Nephron (organoid): Measurements from ENCODE around the gene SOD2.
A peak's percentile ranks its signal among the peaks of the same experiment; 100 is the strongest.
"Not testable (repeated sequence)": the region's sequence is repeated elsewhere in the genome, so short reads cannot be mapped to it uniquely, and the experiment has no call there.

Experiments used
- H3K27ac Mint-ChIP-seq, 3 experiments: 2 replicates each; pipeline ENCODE4 v1.8.0; 2020; ENCODE audit warnings: mixed read lengths in 3 of 3, mild to moderate bottlenecking in 2 of 3, moderate library complexity in 1 of 3
- H3K27me3 Mint-ChIP-seq: 2 replicates; pipeline ENCODE4 v1.8.0; 2021; ENCODE audit warnings: low read depth, mild to moderate bottlenecking, moderate library complexity, mixed read lengths
- H3K36me3 Mint-ChIP-seq: 2 replicates; pipeline ENCODE4 v1.8.0; 2020; ENCODE audit warnings: low read depth, mixed read lengths
- H3K4me1 Mint-ChIP-seq: 2 replicates; pipeline ENCODE4 v1.8.0; 2020; ENCODE audit warnings: mixed read lengths
- H3K4me3 Mint-ChIP-seq, 3 experiments: 2 replicates each; pipeline ENCODE4 v1.8.0; 2020; ENCODE audit warnings: mild to moderate bottlenecking in 3 of 3, mixed read lengths in 3 of 3, moderate library complexity in 2 of 3
- H3K9me3 Mint-ChIP-seq: 2 replicates; pipeline ENCODE4 v1.8.0; 2020; ENCODE audit warnings: mixed read lengths
- TF ChIP-seq, protein P1 (sequence below), 3 experiments: fragments of 200-600 bp; sonication (generic); IDR thresholded peaks; one replicate each; pipeline ENCODE4 v1.5.0; 2021; ENCODE audit warnings: antibody characterized with exemption in 3 of 3; ENCODE audit not compliant: unreplicated experiment in 3 of 3

The SOD2 gene

DNA sequence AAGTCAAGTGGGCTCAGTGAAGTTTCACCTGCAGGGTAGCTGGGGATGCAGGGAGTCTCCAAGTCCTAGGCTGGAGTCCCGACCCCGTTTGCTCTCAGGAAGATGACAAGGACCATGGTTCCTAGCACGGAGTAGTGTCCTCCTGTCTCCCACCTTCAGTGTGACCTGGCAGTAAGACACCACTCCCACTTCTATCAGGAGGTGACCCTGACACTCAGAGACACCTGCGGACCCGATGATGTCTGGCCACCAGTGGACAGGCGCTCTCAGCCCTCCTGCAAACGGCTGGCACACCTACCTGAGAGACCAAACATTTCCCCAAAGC is 1.1 kb downstream of the SOD2 start:
- Mint-ChIP-seq H3K4me1 (peaks cover 23% of the 10 kb centered on the region), H3K9me3 (no peaks in the 10 kb centered on the region), H3K4me3 (peak overlapping the region; percentile 92 to 97 (median 95))

DNA sequence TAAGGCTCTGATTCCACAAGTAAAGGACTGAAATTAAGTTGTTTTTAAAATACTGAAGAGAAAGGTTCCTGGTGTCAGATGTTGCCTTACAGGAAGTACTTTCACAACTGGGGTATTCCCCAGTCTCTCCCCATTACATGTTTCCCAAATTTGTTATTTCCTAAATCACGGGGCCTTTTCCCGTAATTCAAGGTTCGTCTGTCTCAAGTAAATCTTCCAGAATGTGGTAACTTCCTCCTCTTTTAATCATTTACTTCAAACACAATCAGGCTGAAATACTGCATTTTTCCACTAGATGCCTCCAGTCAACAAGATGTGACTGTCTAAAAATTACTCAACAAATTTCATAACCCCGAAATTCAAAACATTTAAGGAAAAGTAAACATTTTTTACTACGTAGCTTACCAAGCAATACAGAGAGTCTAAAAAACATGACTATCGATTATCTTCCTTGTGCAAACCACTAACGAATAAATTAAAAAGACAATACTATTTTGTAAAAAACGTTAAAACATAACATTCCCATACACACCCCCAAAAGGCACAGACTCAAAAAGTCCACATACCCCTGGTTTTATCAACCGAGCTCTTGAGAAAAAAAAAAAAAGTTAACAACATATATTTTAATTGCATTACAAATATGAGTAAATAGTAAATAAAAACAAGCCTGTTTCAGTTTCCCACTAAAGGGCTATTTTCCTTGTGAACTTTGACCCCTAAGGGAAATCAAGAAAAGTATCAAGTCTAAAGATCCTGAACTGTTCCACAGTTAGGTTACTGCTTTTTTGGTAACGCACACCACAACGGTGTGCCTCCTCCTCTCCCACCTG is 1.7 kb downstream of the SOD2 start:
- Mint-ChIP-seq H3K4me1 (peaks cover 23% of the 10 kb centered on the region), H3K9me3 (no peaks in the 10 kb centered on the region), H3K4me3 (peak overlapping the region; percentile 92 to 97 (median 95)), H3K27ac (peak overlapping the region; percentile 65 to 90 (median 89)), H3K36me3 (peaks cover 32% of the 10 kb centered on the region), H3K27me3 (no peaks in the 10 kb centered on the region)
- TF ChIP-seq, protein P1, sequence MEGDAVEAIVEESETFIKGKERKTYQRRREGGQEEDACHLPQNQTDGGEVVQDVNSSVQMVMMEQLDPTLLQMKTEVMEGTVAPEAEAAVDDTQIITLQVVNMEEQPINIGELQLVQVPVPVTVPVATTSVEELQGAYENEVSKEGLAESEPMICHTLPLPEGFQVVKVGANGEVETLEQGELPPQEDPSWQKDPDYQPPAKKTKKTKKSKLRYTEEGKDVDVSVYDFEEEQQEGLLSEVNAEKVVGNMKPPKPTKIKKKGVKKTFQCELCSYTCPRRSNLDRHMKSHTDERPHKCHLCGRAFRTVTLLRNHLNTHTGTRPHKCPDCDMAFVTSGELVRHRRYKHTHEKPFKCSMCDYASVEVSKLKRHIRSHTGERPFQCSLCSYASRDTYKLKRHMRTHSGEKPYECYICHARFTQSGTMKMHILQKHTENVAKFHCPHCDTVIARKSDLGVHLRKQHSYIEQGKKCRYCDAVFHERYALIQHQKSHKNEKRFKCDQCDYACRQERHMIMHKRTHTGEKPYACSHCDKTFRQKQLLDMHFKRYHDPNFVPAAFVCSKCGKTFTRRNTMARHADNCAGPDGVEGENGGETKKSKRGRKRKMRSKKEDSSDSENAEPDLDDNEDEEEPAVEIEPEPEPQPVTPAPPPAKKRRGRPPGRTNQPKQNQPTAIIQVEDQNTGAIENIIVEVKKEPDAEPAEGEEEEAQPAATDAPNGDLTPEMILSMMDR (IDR thresholded peaks at IDR 0.05; ENCODE audit: unreplicated experiment in 3 of 3), result peak; percentile 66 to 72 (median 72)

More for the DNA sequence above, 1.1 kb downstream of the SOD2 start:
- H3K36me3 Mint-ChIP-seq, result peaks cover 28% of the 10 kb centered on the region
- no peaks in the 10 kb centered on the region for H3K27me3 Mint-ChIP-seq
- TF ChIP-seq, protein P1 (IDR thresholded peaks at IDR 0.05; ENCODE audit: unreplicated experiment in 3 of 3), result no peak
- H3K27ac Mint-ChIP-seq, result peak overlapping the region; percentile 86 to 94 (median 90)

DNA sequence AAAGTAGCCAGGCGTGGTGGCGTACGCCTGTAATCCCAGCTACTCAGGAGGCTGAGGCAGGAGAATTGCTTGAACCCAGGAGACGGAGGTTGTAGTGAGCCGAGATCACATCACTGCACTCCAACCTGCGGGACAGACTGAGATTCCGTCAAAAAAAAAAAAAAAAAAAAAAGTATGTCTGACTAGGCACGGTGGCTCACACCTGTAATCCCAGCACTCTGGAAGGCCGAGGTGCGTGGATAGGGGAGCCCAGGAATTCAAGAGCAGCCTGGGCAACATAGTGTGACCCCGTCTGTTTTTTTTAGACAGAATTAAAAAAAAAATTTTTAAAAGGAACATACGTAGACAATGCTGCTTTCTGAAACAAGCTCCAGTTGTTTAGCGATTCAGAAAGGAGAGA is 2.9 kb downstream of the SOD2 start:
- not testable (repeated sequence) for H3K9me3 Mint-ChIP-seq, H3K4me3 Mint-ChIP-seq, H3K27ac Mint-ChIP-seq, H3K27me3 Mint-ChIP-seq
- peaks cover 23% of the 10 kb centered on the region for H3K4me1 Mint-ChIP-seq
- peaks cover 41% of the 10 kb centered on the region for H3K36me3 Mint-ChIP-seq

DNA sequence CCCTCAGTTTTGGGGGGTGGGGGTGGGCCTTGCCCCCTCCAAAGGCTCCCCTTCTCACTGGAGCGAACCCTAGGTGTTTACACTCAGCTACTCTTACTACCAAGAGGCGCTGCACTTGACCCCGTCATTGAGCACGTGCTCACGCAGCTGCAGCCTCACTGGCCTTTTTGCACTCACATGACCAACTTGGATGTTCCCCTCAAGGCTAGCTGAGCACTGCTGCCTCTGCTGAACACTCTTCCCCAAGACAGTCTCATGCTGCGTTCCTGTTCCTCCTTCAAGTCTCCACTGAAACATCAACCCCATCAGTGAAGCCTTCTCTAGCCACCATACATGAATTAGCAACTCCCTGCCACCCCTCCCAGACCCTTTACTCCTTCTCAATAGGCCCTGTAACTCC is 4.0 kb downstream of the SOD2 start:
- Mint-ChIP-seq H3K27me3 (no peaks in the 10 kb centered on the region), H3K9me3 (no peaks in the 10 kb centered on the region), H3K4me1 (peaks cover 18% of the 10 kb centered on the region), H3K36me3 (peaks cover 46% of the 10 kb centered on the region), H3K27ac (no peak overlapping the region), H3K4me3 (no peak overlapping the region)
- TF ChIP-seq, protein P1 (IDR thresholded peaks at IDR 0.05; ENCODE audit: unreplicated experiment in 3 of 3), result no peak

DNA sequence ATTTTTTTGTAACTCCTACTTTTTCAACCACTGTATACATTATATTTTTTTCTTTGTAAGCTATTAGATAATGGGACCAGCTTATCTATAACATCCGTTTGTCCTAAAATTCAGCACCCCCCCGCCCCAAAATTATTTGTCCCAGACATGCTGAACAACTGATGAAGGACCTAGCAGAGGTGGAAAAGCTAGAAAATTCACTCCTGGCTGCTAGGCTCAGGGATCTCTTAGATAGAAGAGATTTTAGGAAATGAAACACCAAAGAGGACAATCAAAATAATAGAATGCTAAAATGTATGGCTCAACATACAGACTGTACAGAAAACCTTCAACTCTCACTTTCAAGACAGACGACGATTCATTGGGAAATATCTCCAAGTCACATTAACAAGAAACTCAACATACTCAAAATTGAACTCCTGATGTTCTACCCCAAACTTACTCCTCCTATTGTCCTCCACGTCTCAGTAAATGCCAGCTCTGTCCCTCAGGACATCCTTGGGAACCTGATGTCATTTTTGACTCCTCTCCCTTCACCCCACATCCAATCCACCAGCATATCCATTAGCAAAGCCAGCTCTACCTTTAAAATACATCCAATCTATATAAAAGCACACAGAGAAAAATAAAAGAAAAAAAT is 4.7 kb downstream of the SOD2 start:
- Mint-ChIP-seq H3K27me3 (no peaks in the 10 kb centered on the region), H3K9me3 (no peaks in the 10 kb centered on the region), H3K4me1 (peaks cover 14% of the 10 kb centered on the region), H3K36me3 (peaks cover 51% of the 10 kb centered on the region), H3K4me3 (no peak overlapping the region), H3K27ac (no peak overlapping the region)
- TF ChIP-seq, protein P1 (IDR thresholded peaks at IDR 0.05; ENCODE audit: unreplicated experiment in 3 of 3), result no peak

DNA sequence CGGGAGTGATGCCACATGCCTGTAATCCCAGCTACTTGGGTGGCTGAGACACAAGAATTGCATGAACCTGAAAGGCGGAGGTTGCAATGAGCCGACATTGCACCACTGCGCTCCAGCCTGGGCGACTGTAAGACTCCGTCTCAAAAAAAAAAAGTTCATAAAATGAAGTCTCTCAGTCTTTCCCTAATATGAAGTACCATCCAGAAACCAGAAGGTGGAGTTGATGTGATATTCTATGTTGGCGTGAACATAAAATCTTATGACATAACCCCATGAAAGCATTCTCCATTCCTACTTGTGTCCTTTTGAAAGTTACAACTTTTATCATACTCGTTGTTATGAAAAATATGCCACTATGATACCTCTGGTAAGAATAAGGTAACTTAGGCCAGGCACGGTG is 5.7 kb downstream of the SOD2 start:
- Mint-ChIP-seq H3K27ac (no peak overlapping the region), H3K27me3 (no peaks in the 10 kb centered on the region), H3K9me3 (no peaks in the 10 kb centered on the region), H3K36me3 (peaks cover 57% of the 10 kb centered on the region), H3K4me1 (peaks cover 13% of the 10 kb centered on the region), H3K4me3 (no peak overlapping the region)
- TF ChIP-seq, protein P1 (IDR thresholded peaks at IDR 0.05; ENCODE audit: unreplicated experiment in 3 of 3), result no peak
